Gastroesophageal sphincter (tissue), 3 donors: ENCODE data around the gene GRK3.

ENCODE experiments used
- EP300 ChIP-seq: sonication (generic); formaldehyde crosslinking; IDR thresholded peaks from one replicate; pipeline ENCODE4 v1.6.1; 2017; ENCODE audit warnings: antibody characterized with exemption, mild to moderate bottlenecking
- POLR2A ChIP-seq, 2 donors: fragments of 450-650 bp; IDR thresholded peaks; one replicate each; pipeline ENCODE4 v1.6.1; 2017; ENCODE audit warnings: antibody characterized with exemption in 2 of 2, mild to moderate bottlenecking in 2 of 2, moderate library complexity in 1 of 2
- POLR2AphosphoS5 ChIP-seq: sonication (generic); formaldehyde crosslinking; IDR thresholded peaks from one replicate; pipeline ENCODE4 v1.6.1; 2017; ENCODE audit warnings: antibody characterized with exemption
- TF ChIP-seq, protein P1 (sequence below), 4 experiments: fragments of 200-600 bp in 2 of 4; fragments of 450-650 bp in 2 of 4; sonication (generic) in 1 of 4; IDR thresholded peaks; one replicate each; pipeline ENCODE4 v1.5.1; 2017 to 2019; ENCODE audit warnings: antibody characterized with exemption in 4 of 4, mild to moderate bottlenecking in 2 of 4, moderate library complexity in 2 of 4

DNA sequence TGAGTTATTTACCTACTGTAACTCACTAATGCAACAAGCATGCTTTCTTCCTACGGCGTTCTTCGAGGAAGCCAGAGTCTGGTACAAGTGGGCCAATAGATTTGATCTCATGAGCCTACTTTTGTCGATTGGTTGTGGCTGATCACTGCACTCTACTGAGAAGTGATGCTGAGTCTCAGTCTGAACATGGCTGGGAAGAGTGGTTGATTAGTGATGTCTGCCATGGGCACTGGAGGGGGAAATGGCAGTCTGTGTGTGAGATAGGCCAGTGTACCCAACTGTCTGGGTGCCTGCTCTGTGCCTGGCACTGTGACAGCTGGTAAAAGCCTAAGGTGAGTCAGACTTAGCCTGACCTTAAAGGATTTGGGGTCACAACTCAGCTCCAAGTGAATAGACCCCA lies 205.9 kb downstream of the GRK3 start:
- TF ChIP-seq, protein P1, sequence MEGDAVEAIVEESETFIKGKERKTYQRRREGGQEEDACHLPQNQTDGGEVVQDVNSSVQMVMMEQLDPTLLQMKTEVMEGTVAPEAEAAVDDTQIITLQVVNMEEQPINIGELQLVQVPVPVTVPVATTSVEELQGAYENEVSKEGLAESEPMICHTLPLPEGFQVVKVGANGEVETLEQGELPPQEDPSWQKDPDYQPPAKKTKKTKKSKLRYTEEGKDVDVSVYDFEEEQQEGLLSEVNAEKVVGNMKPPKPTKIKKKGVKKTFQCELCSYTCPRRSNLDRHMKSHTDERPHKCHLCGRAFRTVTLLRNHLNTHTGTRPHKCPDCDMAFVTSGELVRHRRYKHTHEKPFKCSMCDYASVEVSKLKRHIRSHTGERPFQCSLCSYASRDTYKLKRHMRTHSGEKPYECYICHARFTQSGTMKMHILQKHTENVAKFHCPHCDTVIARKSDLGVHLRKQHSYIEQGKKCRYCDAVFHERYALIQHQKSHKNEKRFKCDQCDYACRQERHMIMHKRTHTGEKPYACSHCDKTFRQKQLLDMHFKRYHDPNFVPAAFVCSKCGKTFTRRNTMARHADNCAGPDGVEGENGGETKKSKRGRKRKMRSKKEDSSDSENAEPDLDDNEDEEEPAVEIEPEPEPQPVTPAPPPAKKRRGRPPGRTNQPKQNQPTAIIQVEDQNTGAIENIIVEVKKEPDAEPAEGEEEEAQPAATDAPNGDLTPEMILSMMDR (IDR thresholded peaks at IDR 0.05), result no peak
- TF ChIP-seq POLR2A (IDR thresholded peaks at IDR 0.05), result no peak
- TF ChIP-seq POLR2AphosphoS5, result no peak
- no peak for TF ChIP-seq EP300
